GM23248 (cell line): ENCODE data around the gene PAPPA. TPM values are rescaled to one million over a fixed set of nuclear protein-coding genes. Genes with fewer than 3 reads are reported as not detected.
A peak's percentile ranks its signal among the peaks of the same experiment; 100 is the strongest.

Experiments used
- DNase-seq: peaks from one replicate; pipeline ENCODE4 v3.0.0-alpha.2; 2015
- H2AFZ ChIP-seq: fragments of 200-600 bp; sonication (generic); 2 replicates; pipeline ENCODE4 v1.6.1; 2016; ENCODE audit warnings: antibody characterized with exemption
- H3F3A ChIP-seq: fragments of 200-600 bp; sonication (generic); 2 replicates; pipeline ENCODE4 v1.6.1; 2016; ENCODE audit warnings: mild to moderate bottlenecking, antibody characterized with exemption, mixed run types; ENCODE audit not compliant: insufficient read depth
- H3K27ac ChIP-seq: fragments of 200-600 bp; sonication (generic); 2 replicates; pipeline ENCODE4 v1.5.1; 2016; ENCODE audit warnings: mild to moderate bottlenecking
- H3K27me3 ChIP-seq: fragments of 200-600 bp; sonication (generic); replicated peaks from 2 replicates; pipeline ENCODE4 v1.6.1; 2016; ENCODE audit warnings: mild to moderate bottlenecking; ENCODE audit not compliant: insufficient read depth
- H3K36me3 ChIP-seq: fragments of 200-600 bp; sonication (generic); 2 replicates; pipeline ENCODE4 v1.6.1; 2016; ENCODE audit warnings: low read depth, mild to moderate bottlenecking
- H3K4me1 ChIP-seq: fragments of 200-600 bp; sonication (generic); 2 replicates; pipeline ENCODE4 v1.6.1; 2016; ENCODE audit warnings: mild to moderate bottlenecking; ENCODE audit not compliant: insufficient read depth
- H3K4me2 ChIP-seq: fragments of 200-600 bp; sonication (generic); one replicate; pipeline ENCODE4 v1.6.1; 2016; ENCODE audit warnings: mild to moderate bottlenecking; ENCODE audit not compliant: unreplicated experiment
- H3K4me3 ChIP-seq: fragments of 200-600 bp; sonication (generic); 2 replicates; pipeline ENCODE4 v1.5.1; 2016; ENCODE audit warnings: mild to moderate bottlenecking
- H3K79me2 ChIP-seq: fragments of 200-600 bp; sonication (generic); 2 replicates; pipeline ENCODE4 v1.6.1; 2016; ENCODE audit warnings: mild to moderate bottlenecking; ENCODE audit not compliant: insufficient read depth
- H3K9ac ChIP-seq: fragments of 200-600 bp; sonication (generic); 2 replicates; pipeline ENCODE4 v1.6.1; 2016; ENCODE audit warnings: mild to moderate bottlenecking
- H3K9me2 ChIP-seq: fragments of 200-600 bp; sonication (generic); 2 replicates; pipeline ENCODE4 v1.6.1; 2016; ENCODE audit warnings: mixed run types, mild to moderate bottlenecking, moderate library complexity; ENCODE audit not compliant: insufficient read depth
- H3K9me3 ChIP-seq: fragments of 200-600 bp; sonication (generic); one replicate; pipeline ENCODE4 v1.6.1; 2017; ENCODE audit warnings: low read depth
- H4K20me1 ChIP-seq: fragments of 200-600 bp; sonication (generic); 2 replicates; pipeline ENCODE4 v1.6.0; 2016; ENCODE audit not compliant: insufficient read depth
- EZH2 ChIP-seq: fragments of 200-600 bp; sonication (generic); IDR thresholded peaks from 2 replicates; pipeline ENCODE4 v1.6.1; 2018; ENCODE audit warnings: antibody characterized with exemption, mild to moderate bottlenecking; ENCODE audit not compliant: insufficient read depth, poor library complexity, severe bottlenecking
- EZH2phosphoT487 ChIP-seq: fragments of 200-600 bp; sonication (generic); IDR thresholded peaks from 2 replicates; pipeline ENCODE4 v1.6.1; 2018; ENCODE audit warnings: antibody characterized with exemption, moderate library complexity, mild to moderate bottlenecking, low read depth; ENCODE audit not compliant: insufficient read depth
- whole genome bisulfite sequencing, 2 experiments: methylation state at CpG; one replicate each; pipeline ENCODE4 v1.1.6; 2015 to 2017; ENCODE audit warnings: low lambda C conversion rate in 2 of 2, low coverage in 1 of 2; ENCODE audit errors: missing lambda C conversion rate in 2 of 2; 5-methylcytosine and 5-hydroxymethylcytosine counted together
- in situ Hi-C: fragments of 300-500 bp; cut with MboI; formaldehyde crosslinking; loops from 2 replicates; pipeline ENCODE4 v1.15.0; 2020
- polyA plus RNA-seq: library from polyadenylated mRNA; unstranded; fragments of >200 nt; fragmentation: Nextera tagmentation; extraction: Ambion mirVana; gene quantifications from 2 replicates; pipeline ENCODE4 v1.2.1, GENCODE V29; 2016
- total RNA-seq: library from RNA; depleted of rRNA; stranded (reverse); fragments of >200 nt; shearing (Covaris generic); gene quantifications from 2 replicates; pipeline ENCODE4 v1.2.3, GENCODE V29; 2014

PAPPA gene
- total and polyA plus RNA-seq, 2 experiments from 2014 or later: 8.7 to 30.3 TPM

DNA sequence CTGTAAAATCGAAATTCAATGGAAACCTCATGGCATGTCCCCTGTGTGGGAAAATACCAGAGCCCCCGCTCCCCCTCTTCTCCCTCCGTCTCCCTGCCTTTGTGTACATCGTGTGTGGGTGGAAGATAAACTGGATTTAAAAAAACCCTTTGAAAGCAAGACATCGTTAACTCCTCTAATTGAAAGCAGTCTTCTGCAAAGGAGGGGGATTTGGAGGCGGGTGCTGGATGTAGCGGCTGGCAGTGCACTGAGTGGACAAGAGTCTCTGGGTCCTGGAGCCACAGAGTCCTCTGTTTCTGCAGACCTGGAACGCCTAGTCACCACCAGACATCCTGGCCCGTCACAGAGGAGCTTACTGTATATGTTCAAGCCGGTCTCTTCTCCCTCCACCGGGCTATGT, 169.4 kb downstream of the PAPPA start:
- H3K9me2 ChIP-seq: no peaks in the 10 kb centered on the region
- WGBS, 2 experiments: 21 to 35% methylated on average over 11 of the region's 11 CpGs
- H3K27ac ChIP-seq: no peak overlapping the region
- H2AFZ ChIP-seq: no peak overlapping the region
- peaks cover 20% of the 10 kb centered on the region; the same call in 1 of the 2 replicates for H3F3A ChIP-seq
- H3K79me2 ChIP-seq: no peaks in the 10 kb centered on the region
- DNase-seq: peak; percentile 33
- no peaks in the 10 kb centered on the region for H3K9me3 ChIP-seq
- H3K4me2 ChIP-seq: no peak overlapping the region
- TF ChIP-seq EZH2phosphoT487 (no peak), EZH2 (no peak)
- peaks cover 17% of the 10 kb centered on the region for H3K4me1 ChIP-seq
- H3K9ac ChIP-seq: no peak overlapping the region
- in situ Hi-C loops: no loop called here
- no peaks in the 10 kb centered on the region for H3K27me3 ChIP-seq
- no peaks in the 10 kb centered on the region for H4K20me1 ChIP-seq
- 0 out of 2 replicates have a peak, but pooled peaks cover 5% of the 10 kb centered on the region for H3K36me3 ChIP-seq
- H3K4me3 ChIP-seq: no peak overlapping the region

DNA sequence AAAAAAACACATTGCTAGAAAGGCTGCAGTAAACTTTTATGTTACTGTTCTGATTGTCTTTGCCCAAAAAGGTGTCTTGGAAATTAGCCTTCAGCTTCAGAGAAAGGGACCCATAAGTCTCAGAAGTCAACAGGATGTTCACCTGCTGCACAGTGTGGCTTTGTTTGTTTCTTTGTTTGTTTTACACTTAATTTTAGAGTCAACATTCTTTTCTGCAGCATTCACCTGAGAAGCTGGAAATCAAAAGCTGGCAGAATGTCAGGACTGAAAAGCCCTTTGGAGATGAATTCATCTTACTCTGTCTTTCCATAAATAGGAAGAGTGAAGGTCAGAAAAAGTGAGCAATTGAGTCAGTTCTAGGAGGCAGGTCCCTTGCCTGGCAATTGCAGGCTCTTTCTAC, 170.0 kb downstream of the PAPPA start:
- TF ChIP-seq EZH2 (no peak), EZH2phosphoT487 (no peak)
- Histone ChIP-seq H3K4me3 (no peak overlapping the region), H4K20me1 (no peaks in the 10 kb centered on the region), H3F3A (peaks cover 17% of the 10 kb centered on the region; the same call in 1 of the 2 replicates), H3K9ac (no peak overlapping the region), H2AFZ (no peak overlapping the region), H3K4me1 (peaks cover 18% of the 10 kb centered on the region), H3K27me3 (no peaks in the 10 kb centered on the region), H3K4me2 (no peak overlapping the region), H3K9me2 (no peaks in the 10 kb centered on the region), H3K79me2 (no peaks in the 10 kb centered on the region), H3K27ac (no peak overlapping the region), H3K9me3 (no peaks in the 10 kb centered on the region), H3K36me3 (0 out of 2 replicates have a peak, but pooled peaks cover 5% of the 10 kb centered on the region)
- in situ Hi-C loops: no loop called here
- no peak for DNase-seq

DNA sequence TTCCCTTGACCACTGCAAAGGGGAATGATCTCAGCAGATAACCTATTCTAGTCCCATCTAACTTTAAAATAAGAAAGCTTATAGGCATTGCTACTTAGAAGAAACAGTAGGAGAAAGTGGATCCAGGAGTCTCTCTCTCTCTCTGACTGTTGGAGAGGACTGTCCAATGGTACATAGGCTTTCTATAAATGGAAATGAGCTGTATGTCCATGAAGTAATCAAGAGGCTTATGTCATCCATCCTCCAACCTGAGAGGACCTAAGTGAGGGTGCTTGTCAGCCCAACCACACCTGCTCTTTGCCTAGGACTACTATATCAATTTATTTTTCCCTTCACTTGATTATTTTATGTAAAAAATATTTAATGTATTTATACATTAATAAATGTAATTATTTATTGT, 172.3 kb downstream of the PAPPA start:
- Histone ChIP-seq H4K20me1 (no peaks in the 10 kb centered on the region), H3K9ac (no peak overlapping the region), H3K27ac (no peak overlapping the region), H3K27me3 (no peaks in the 10 kb centered on the region), H3K4me2 (no peak overlapping the region), H3K79me2 (no peaks in the 10 kb centered on the region), H3K9me2 (no peaks in the 10 kb centered on the region), H2AFZ (no peak overlapping the region), H3K4me3 (no peak overlapping the region), H3K9me3 (no peaks in the 10 kb centered on the region), H3K36me3 (peaks cover 16% of the 10 kb centered on the region; the same call in 1 of the 2 replicates), H3F3A (0 out of 2 replicates have a peak, but pooled peaks cover 12% of the 10 kb centered on the region), H3K4me1 (peaks cover 18% of the 10 kb centered on the region)
- in situ Hi-C loops: no loop called here
- DNase-seq: no peak
- TF ChIP-seq EZH2 (no peak), EZH2phosphoT487 (no peak)

DNA sequence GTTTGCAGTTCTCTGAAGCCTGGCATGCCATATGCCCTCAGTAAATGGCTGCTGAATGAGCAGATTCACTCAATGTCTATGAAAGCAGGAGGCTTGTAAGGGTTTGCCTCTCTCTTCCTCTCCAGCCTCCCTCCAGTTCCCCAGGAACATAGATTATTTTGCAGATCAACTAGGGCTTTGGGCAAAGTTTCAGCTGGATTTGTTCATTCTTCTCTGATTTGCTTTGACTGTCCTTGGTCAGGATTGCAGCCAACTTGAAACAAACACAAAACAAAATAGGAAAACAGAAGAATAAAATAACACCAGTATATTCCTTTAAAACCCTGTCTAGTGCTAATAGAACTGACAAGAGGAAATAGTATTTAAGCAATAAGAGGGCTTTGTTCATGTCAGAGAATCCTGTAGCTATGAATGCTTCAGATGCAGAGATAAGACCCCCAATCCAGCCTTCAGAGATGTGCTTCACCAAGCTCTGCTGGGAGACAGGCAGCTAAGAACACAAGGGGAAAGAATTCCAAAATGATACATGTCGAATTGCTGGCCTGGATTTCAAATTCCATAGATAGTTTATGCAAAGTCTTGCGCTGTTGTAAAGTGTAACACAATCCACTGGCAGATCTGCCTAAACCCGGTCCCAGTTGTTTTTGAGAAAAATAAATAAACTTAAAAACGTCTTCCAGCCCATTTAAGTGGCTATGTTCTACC, 174.3 kb downstream of the PAPPA start:
- Histone ChIP-seq H2AFZ (no peak overlapping the region), H3K36me3 (peaks cover 33% of the 10 kb centered on the region; the same call in 1 of the 2 replicates), H3K9me2 (no peaks in the 10 kb centered on the region), H3K79me2 (no peaks in the 10 kb centered on the region), H3K27ac (no peak overlapping the region), H4K20me1 (no peaks in the 10 kb centered on the region), H3K9ac (no peak overlapping the region), H3K4me3 (no peak overlapping the region), H3K4me1 (peaks cover 14% of the 10 kb centered on the region), H3K9me3 (no peaks in the 10 kb centered on the region), H3F3A (0 out of 2 replicates have a peak, but pooled peaks cover 12% of the 10 kb centered on the region), H3K4me2 (peak overlapping the region; percentile 32), H3K27me3 (no peaks in the 10 kb centered on the region)
- DNase-seq: peak; percentile 43
- TF ChIP-seq EZH2 (no peak), EZH2phosphoT487 (no peak)
- in situ Hi-C loops: no loop called here
- 12 to 18% methylated on average over 4 of the region's 4 CpGs for WGBS, 2 experiments

DNA sequence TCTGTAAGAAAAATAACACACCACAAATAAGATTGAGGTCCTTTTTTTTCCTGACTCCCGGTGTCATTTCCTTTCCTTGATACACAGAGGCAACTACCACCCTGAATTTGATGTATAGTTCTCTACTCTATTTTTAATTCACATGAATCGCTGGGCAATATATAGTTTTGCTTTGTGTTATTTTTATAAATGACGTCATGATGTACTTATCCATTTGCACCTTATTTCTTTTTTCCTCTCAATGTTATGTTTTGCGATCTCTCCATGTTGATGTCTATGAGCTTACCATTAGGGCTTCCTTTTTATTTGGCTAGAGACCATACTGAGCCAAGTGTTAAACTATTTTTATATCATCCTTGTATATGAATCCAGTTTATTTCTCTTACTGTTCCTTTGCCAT, 175.9 kb downstream of the PAPPA start:
- no peaks in the 10 kb centered on the region for H3K79me2 ChIP-seq
- H4K20me1 ChIP-seq: no peaks in the 10 kb centered on the region
- peaks cover 39% of the 10 kb centered on the region; the same call in 1 of the 2 replicates for H3K36me3 ChIP-seq
- H3K9me3 ChIP-seq: no peaks in the 10 kb centered on the region
- H2AFZ ChIP-seq: no peak overlapping the region
- H3K4me2 ChIP-seq: no peak overlapping the region
- no peak for DNase-seq
- in situ Hi-C loops: no loop called here
- H3K9ac ChIP-seq: no peak overlapping the region
- 0 out of 2 replicates have a peak, but pooled peaks cover 8% of the 10 kb centered on the region for H3F3A ChIP-seq
- TF ChIP-seq EZH2phosphoT487 (no peak), EZH2 (no peak)
- no peaks in the 10 kb centered on the region for H3K27me3 ChIP-seq
- peaks cover 13% of the 10 kb centered on the region for H3K4me1 ChIP-seq
- no peak overlapping the region for H3K27ac ChIP-seq
- WGBS, 2 experiments: 94 to 96% methylated on average over 4 of the region's 4 CpGs
- H3K4me3 ChIP-seq: no peak overlapping the region
- no peaks in the 10 kb centered on the region for H3K9me2 ChIP-seq
